ENCODE results near the gene SETBP1.

The SETBP1 gene

GRCh38 chr18:44679914-44680272, 795 bp upstream of the SETBP1 start:
- DNase-seq = peak in 1 of 2 donors; percentile 15

DNA sequence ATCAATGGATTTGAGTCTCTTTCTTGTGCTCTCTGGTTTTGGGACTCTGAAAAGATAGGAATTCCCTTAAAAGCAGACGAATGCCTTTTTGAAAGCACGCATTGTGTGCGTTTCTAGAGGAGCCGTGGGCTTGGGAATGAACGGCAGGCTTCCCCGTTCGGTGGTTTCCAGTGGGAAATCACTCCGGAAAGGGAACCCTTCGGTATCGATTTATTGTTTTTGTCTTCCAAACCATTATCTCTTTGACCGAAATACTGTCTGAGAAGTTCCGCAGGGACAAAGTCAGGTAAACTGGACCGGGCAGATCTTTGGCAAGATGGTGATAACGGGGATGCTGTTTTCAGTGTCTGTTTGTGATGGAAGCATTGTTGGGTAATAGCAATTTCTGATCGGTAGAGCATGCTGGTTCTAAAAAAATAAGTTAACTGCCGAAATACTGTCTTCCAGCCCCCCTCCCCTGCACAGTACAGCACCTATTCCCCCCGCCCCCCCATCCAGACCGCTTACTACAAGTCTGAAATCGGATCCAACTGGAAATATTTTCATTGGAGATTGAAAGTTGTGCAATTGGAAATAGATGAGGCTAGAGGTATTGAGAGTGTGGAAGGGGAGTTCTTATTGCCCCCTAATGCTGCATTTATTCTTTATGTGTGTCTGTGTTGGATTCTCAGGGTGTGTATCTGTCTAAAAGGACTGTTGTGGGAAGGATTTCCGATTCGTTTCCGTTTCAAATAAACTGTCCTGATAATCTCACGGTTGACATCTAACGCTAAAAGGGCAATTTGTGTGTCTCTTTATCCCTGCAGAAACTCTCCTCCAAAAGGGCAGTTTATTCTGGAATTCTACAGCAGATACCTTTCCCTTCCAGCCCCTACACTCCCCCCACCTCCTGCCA, 635 bp downstream of the SETBP1 start:
- DNase-seq = peak in 1 of 2 donors; percentile 4

DNA sequence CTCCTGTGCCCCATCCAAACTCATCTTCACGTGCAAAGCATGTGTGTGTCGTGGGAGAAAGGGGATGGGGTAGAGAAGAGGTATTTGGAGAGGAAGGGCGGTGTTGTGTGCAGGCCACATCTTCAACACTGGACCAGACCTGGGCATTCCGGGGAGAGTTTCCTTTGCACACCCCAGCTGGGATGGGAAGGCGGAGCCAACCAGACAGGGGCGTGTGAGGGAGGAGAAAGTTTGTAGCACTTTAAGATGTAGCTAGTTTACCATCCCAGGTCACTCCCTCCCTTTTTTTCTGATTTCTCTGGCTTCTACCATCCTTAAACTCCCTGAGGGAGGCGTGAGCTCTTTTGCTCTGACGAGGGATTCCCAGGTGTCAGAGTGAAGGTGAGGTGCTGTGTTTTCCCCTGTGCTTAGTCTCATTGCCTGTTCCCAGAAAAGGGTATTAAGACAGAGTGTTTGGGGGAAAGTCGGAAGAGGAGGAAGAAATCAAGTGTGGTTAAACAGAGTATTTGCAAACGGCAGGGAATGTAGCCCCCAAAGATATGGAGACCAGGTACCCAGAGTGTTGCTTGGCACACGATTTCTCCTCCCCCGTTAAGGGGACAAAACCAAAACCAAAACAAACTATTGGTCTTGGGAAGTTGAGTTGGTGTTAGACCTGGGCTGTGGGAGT, 1.6 kb downstream of the SETBP1 start:
- DNase-seq = no peak

GRCh38 chr18:44682871-44683221, 2.2 kb downstream of the SETBP1 start:
- no peak for DNase-seq

DNA sequence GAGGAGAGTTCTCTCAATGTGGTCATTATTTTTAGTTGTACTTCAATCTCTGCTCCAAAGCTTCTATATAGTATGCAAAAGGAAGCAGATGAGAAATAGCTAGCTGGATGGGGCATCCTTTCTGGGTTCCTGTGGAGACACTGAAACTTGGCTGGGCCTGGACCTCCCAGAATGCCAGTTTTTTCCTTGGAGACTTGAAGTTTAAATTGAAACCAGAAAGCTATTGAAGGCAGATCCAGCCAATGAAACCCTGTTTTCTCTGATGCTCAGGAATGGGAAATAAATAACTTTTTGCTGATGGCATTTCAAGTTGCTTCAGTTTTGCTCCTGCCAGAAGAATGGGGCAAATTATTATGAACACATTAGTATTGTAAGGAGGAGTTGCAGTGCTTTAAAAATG, 2.9 kb downstream of the SETBP1 start:
- no peak for DNase-seq

- no peak for DNase-seq
Measured at GRCh38 chr18:44685296-44685695, 4.6 kb downstream of the SETBP1 start.

DNA sequence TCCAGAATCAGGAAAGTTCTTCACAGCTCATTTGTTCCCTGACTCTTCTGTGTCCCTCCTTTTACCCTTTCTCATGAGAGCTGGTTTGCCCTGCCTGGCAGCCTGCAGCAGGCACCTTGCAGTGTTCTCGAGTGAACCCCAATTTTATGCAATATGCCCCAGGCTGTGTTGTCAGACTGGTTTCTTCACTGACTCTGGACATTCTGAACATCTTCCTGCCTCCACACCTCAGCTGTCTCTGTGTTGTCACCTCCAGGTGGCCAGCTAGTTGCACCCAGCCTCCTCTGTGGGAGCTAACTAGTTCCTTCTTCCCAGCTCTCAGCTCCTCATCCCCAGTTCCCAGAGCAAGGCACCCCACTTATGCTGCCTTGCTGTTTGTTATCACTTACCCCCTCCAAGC, 5.5 kb downstream of the SETBP1 start:
- no peak for DNase-seq

GRCh38 chr18:44687421-44687820, 6.7 kb downstream of the SETBP1 start:
- no peak for DNase-seq

- DNase-seq = no peak
Measured at GRCh38 chr18:44689736-44690135, 9.0 kb downstream of the SETBP1 start.

DNA sequence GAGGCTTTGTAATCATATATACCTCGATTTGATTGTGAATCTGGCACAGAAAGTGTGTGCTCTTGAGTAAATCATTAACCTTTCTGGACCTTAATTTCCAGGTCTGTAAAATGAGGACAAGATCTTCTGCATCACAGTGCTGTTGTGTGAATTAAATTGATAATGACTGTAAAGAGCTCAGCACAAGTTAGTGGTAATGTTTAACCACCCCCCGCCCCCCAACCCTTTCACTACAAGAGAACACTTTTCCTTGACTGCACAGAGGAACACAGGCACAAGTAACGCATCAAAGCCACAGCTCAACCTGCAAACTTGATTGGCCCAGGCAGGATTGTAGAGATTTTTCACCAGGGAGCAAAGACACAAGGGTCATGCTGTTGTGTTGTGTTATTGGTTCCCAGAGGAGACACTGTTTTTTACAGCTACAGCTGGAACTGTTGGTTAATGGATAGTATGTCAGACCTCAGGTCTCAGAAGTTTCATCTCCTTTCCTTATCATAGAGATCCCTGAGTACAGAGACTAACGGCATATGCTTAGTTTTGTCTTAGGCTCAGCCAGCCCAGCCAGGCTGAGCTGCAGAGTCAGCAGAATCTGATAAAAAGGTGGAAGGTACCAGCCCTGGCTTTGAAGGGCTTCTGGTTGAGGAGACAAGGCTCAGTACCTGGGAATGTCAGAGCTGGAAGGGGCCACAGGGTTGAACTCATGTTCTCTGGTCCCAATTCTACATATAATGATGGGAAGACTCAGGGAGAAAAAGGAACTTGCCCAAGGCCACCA, 10.6 kb downstream of the SETBP1 start:
- DNase-seq = no peak

GRCh38 chr18:44693030-44693784, 12.5 kb downstream of the SETBP1 start:
- DNase-seq = no peak

- no peak for DNase-seq
Measured at GRCh38 chr18:44695503-44695902, 14.8 kb downstream of the SETBP1 start.

DNA sequence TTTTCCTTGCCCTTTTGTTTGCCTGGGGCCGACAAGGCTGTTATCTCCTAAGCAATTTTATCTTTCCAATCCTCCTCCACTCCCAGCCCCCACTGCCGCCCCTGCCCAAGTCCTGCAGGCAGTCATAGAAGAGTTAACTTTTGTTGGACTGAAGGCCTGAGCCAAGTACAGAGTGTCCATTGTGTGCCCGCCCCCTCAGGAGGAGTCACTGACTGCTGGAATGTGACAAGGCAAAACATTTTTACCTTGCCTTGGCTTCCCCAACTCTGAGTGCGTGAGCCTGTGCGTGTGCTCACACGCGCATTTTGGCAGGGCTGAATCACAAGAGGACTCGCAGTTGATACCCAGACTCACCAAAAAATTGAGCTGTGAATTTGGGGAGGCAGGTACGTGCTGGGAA, 16.2 kb downstream of the SETBP1 start:
- no peak for DNase-seq

DNA sequence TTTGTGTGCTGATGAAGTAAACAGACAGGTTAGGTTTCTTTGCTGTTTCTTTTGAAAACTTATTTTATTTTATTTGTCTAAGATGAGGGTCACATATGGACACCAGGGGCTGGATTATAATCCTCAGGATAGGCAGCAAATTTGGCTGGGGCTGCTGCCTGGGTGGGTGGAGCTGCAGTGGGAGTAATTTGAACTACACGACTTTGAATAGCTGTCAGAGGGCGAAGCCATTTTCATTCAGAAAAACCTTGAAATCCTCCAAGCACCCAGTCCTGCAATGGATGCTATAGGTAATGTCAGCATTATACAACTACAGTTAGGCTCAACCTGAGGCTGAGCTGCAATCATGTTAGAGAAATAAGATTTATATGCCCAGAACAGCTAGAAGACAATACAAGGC, 16.6 kb downstream of the SETBP1 start:
- no peak for DNase-seq

DNA sequence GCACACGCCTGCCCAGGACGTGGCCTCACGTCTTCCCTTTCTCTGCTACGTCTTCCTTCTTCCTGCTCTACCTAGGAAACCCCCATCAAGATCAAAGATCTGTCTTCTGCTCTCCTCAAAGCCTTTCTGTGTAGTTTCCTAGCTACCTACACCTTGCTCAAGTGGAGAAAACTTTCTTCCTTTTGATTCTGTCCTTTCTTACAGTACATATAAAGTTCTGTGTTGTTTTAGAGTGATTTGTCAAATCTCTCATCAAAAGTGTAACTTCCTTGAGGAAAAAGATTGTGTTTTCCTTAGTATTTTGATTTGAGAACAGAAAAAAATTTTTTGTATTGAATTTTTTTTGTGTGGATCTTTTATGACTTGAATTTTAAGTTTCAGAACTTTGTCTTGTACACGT, 17.8 kb downstream of the SETBP1 start:
- no peak for DNase-seq

DNA sequence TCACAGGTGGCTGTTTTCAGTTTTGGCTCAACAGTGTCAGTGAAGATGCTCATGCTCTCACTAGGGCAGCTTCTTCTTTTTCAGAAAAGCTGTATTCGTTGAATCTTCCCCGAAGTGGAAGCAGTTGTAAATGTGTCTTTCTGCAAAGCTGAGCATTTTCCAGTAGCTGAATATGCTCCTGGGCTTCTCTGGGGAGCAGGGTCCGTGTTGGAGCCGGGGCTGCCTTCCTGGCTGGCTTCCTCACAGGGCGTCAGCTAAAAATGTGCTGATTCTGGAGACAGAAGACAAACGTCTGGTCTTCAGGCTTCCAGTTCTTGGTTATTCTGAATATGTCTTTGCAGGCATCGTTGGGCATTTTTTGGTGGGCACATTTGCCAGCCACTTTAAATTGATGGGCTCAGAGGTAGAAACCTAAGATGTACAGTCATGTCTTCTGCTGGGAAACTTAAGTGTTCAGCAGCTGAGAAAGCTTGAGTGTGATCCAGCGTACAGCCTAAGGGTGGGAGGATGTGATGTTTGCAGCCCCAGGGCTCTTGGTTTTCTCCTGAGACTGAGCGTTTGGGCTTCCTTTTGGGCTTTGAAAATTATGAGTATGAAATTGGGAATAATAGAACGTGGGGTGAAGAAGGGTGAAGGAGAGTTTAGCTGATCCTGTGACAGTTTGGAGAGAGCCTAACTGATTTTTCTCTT, 19.0 kb downstream of the SETBP1 start:
- no peak for DNase-seq

GRCh38 chr18:44700652-44701051, 20.0 kb downstream of the SETBP1 start:
- DNase-seq = no peak

DNA sequence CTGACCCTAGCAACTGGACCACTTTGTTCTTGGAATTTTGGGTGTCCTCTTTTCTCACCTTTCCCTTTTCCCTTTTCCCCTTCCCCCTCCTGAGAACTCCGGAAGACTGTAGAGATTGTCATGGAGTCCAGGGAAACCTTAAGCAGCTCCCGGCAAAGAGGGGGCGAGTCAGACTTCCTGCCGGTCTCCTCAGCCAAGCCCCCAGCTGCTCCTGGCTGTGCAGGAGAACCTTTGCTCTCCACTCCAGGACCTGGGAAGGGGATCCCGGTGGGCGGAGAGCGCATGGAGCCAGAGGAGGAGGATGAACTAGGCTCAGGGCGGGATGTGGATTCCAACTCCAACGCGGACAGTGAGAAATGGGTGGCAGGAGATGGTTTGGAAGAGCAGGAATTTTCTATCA, 20.5 kb downstream of the SETBP1 start:
- DNase-seq = no peak

- DNase-seq = no peak
Measured at GRCh38 chr18:44702594-44702993, 21.9 kb downstream of the SETBP1 start.

DNA sequence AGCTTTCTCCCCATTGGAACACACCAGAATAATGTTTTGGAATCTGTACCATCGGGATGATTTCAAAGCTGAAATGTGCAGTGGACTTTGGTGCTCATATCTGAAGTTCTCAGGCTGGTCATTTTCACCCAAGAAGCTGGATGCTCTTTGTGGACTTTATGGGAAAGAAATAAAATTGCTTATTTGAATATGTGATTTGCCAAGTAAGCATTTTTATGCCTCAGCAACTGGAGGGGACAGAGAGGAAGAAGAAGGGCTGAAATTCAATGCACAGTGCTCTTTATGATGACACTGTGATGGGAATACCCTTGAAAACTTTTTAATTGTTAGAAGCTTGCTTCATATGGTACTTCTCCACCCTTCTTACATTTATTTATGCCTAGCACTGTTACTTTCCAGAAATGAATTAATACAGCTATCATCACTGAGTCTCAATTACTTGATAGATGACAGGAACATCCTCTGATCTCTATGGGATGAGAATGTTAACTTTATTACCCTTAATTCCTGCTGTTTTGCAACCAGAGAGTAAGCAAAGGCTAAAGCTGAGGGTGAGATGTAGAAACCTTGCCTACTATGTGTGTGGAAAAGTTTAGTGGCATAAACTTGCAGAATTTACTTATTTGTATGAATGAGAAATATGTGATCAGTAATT, 23.6 kb downstream of the SETBP1 start:
- DNase-seq = no peak

- DNase-seq = no peak
Measured at GRCh38 chr18:44705075-44705675, 24.5 kb downstream of the SETBP1 start.

Measured in inflammatory macrophage treated with lipopolysaccharide for 1 hour (primary cell).